ENCODE data around the gene ERN1.

The ERN1 gene

DNA sequence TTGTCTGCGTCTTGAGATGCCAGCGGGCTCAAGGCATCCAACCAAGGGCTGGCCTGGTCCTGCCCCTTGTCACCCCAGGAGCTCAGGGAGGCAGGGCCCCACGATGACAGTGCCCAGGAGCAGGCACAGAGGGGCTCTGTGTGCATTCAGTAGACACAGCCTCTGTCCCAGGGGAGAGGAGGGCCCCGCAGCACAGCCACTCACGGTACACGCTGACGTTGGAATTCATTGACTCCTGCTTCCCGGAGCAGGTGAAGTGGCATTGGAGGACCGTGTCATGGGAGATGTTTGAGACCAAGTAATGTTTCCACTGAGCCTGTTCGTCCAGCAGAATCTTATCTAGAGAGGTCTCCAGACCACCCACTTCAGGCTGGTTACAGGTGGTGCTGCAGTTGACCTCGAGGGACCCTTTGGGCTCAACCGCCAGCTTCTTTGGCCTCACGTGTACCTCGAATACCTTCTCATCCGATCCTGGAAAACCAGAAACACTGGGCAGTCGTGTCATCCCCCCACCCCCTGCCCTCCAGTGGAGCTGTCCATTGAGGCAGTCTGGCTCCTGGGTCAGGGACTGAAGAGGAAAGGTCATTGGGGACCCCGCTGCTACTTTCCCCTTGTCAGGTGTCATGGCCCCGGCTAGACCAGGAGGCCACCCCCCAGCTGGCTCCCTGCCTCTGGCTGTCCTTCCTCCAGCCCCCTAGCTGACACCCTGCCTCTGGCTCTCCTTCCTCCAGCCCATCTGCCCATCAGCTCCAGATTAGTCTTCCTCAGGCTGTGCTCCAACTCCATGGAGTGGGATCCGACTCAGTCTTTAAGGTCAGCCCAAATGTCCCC lies 124.8 kb downstream of the ERN1 start:
- no CpG with 5 or more reads among the region's 19 CpGs for WGBS, 2 donors (ENCODE audit: extremely low coverage in 2 of 2, insufficient read length in 2 of 2, insufficient replicate concordance in 1 of 2)
- no peak overlapping the region for H3K4me3 ChIP-seq (ENCODE audit: low read length in 2 of 2)
- no peak overlapping the region for H2AK5ac ChIP-seq (ENCODE audit: low read depth, low read length)
- peak overlapping the region; percentile 24 for H3K18ac ChIP-seq (ENCODE audit: low read length)
- no peak overlapping the region for H4K91ac ChIP-seq (ENCODE audit: low read depth, low read length, poor library complexity)
- H3K27ac ChIP-seq (replicated peaks; ENCODE audit: low read length) = no peak overlapping the region
- H2BK15ac ChIP-seq (ENCODE audit: low read length) = no peak overlapping the region
- peaks cover 0 to 33% (median 0%) of the 10 kb centered on the region in 3 experiments for H3K27me3 ChIP-seq (ENCODE audit: control insufficient read depth in 3 of 3, insufficient read depth in 3 of 3, low read depth in 1 of 3, low read length in 3 of 3)
- H3K4me2 ChIP-seq (ENCODE audit: insufficient read depth, low read length, poor library complexity, severe bottlenecking) = no peak overlapping the region
- no peak overlapping the region for H3K4ac ChIP-seq (ENCODE audit: low read length)
- no peak for DNase-seq (ENCODE audit: low spot score)
- H2BK5ac ChIP-seq (ENCODE audit: low read length) = no peak overlapping the region
- H2BK120ac ChIP-seq (ENCODE audit: low read depth, low read length) = no peak overlapping the region
- no peaks in the 10 kb centered on the region for H3K36me3 ChIP-seq (replicated peaks in 1 of 2; ENCODE audit: control insufficient read depth in 2 of 2, insufficient read depth in 2 of 2, low read length in 2 of 2)
- peak overlapping the region; percentile 31 for H3K9ac ChIP-seq (ENCODE audit: low read depth, low read length, poor library complexity)
- no peak overlapping the region for H4K8ac ChIP-seq (ENCODE audit: low read depth, low read length)
- H3K79me1 ChIP-seq (ENCODE audit: low read depth, low read length) = no peaks in the 10 kb centered on the region
- H2BK12ac ChIP-seq (ENCODE audit: low read length) = no peak overlapping the region
- H3K23ac ChIP-seq (ENCODE audit: low read depth, low read length, poor library complexity) = no peak overlapping the region
- no peak overlapping the region for H2AFZ ChIP-seq (ENCODE audit: low read length)
- H3K4me1 ChIP-seq (ENCODE audit: control insufficient read depth in 2 of 2, insufficient read depth in 1 of 2, low read depth in 1 of 2, low read length in 2 of 2) = peaks cover 0 to 5% of the 10 kb centered on the region in 2 donors
- no peak overlapping the region for H3K14ac ChIP-seq (ENCODE audit: low read length)
- H3K9me3 ChIP-seq (replicated peaks in 1 of 2; ENCODE audit: control insufficient read depth in 2 of 2, insufficient read depth in 1 of 2, low read depth in 1 of 2, low read length in 2 of 2) = no peaks in the 10 kb centered on the region

DNA sequence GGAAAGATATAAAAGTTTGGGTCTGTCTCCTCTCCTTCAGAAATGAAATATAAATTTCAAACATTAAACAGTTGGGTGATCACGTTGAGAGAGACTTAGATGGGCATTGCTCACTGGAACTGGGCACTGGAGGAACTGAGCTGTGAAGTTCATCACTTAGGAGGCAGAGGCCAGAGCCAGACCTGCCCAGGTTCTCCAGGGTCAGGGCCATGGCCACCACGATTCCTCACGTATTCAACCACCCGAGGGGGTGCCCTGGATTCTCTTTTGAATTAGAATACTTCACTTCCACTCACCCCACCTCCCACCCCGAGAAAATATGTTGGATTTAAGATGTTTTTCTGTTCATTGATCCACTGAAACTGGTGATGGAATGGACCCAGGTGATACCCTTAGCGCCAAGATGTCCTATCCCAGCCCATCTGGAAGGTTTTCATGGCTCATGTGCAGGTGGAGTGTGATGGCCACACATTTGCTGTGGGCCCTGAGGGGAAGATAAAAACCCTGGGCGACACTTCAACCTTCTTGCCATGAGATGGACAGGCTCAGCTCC lies 125.7 kb downstream of the ERN1 start:
- H3K4me1 ChIP-seq (ENCODE audit: control insufficient read depth in 2 of 2, insufficient read depth in 1 of 2, low read depth in 1 of 2, low read length in 2 of 2) = peaks cover 0 to 5% of the 10 kb centered on the region in 2 donors
- no peak for DNase-seq (ENCODE audit: low spot score)
- no peak overlapping the region for H4K8ac ChIP-seq (ENCODE audit: low read depth, low read length)
- H3K27ac ChIP-seq (replicated peaks; ENCODE audit: low read length) = no peak overlapping the region
- H3K4ac ChIP-seq (ENCODE audit: low read length) = no peak overlapping the region
- no peak overlapping the region for H2BK120ac ChIP-seq (ENCODE audit: low read depth, low read length)
- no peaks in the 10 kb centered on the region for H3K79me1 ChIP-seq (ENCODE audit: low read depth, low read length)
- H3K23ac ChIP-seq (ENCODE audit: low read depth, low read length, poor library complexity) = no peak overlapping the region
- no peaks in the 10 kb centered on the region for H3K36me3 ChIP-seq (replicated peaks in 1 of 2; ENCODE audit: control insufficient read depth in 2 of 2, insufficient read depth in 2 of 2, low read length in 2 of 2)
- no peak overlapping the region for H3K9ac ChIP-seq (ENCODE audit: low read depth, low read length, poor library complexity)
- no peak overlapping the region for H2BK12ac ChIP-seq (ENCODE audit: low read length)
- peaks cover 0 to 2% of the 10 kb centered on the region in 2 donors for H3K9me3 ChIP-seq (replicated peaks in 1 of 2; ENCODE audit: control insufficient read depth in 2 of 2, insufficient read depth in 1 of 2, low read depth in 1 of 2, low read length in 2 of 2)
- no peak overlapping the region for H3K4me3 ChIP-seq (ENCODE audit: low read length in 2 of 2)
- H2AK5ac ChIP-seq (ENCODE audit: low read depth, low read length) = no peak overlapping the region
- no peak overlapping the region for H3K14ac ChIP-seq (ENCODE audit: low read length)
- no peak overlapping the region for H4K91ac ChIP-seq (ENCODE audit: low read depth, low read length, poor library complexity)
- no peak overlapping the region for H3K4me2 ChIP-seq (ENCODE audit: insufficient read depth, low read length, poor library complexity, severe bottlenecking)
- no peak overlapping the region for H3K18ac ChIP-seq (ENCODE audit: low read length)
- H2BK5ac ChIP-seq (ENCODE audit: low read length) = no peak overlapping the region
- no CpG with 5 or more reads among the region's 7 CpGs for WGBS, 2 donors (ENCODE audit: extremely low coverage in 2 of 2, insufficient read length in 2 of 2, insufficient replicate concordance in 1 of 2)
- H2BK15ac ChIP-seq (ENCODE audit: low read length) = no peak overlapping the region
- H2AFZ ChIP-seq (ENCODE audit: low read length) = no peak overlapping the region
- peaks cover 0 to 27% (median 5%) of the 10 kb centered on the region in 3 experiments for H3K27me3 ChIP-seq (ENCODE audit: control insufficient read depth in 3 of 3, insufficient read depth in 3 of 3, low read depth in 1 of 3, low read length in 3 of 3)

GRCh38 chr17:64003526-64004121 lies 126.3 kb downstream of the ERN1 start:
- Histone ChIP-seq H2BK120ac (ENCODE audit: low read depth, low read length) (no peak overlapping the region), H3K36me3 (replicated peaks in 1 of 2; ENCODE audit: control insufficient read depth in 2 of 2, insufficient read depth in 2 of 2, low read length in 2 of 2) (no peaks in the 10 kb centered on the region), H2BK15ac (ENCODE audit: low read length) (no peak overlapping the region), H2AFZ (ENCODE audit: low read length) (no peak overlapping the region), H3K79me1 (ENCODE audit: low read depth, low read length) (no peaks in the 10 kb centered on the region), H4K91ac (ENCODE audit: low read depth, low read length, poor library complexity) (no peak overlapping the region), H3K4me3 (ENCODE audit: low read length in 2 of 2) (no peak overlapping the region), H3K18ac (ENCODE audit: low read length) (peak overlapping the region; percentile 27), H3K4me2 (ENCODE audit: insufficient read depth, low read length, poor library complexity, severe bottlenecking) (no peak overlapping the region), H3K4me1 (ENCODE audit: control insufficient read depth in 2 of 2, insufficient read depth in 1 of 2, low read depth in 1 of 2, low read length in 2 of 2) (peaks cover 0 to 8% of the 10 kb centered on the region in 2 donors), H4K8ac (ENCODE audit: low read depth, low read length) (no peak overlapping the region), H3K14ac (ENCODE audit: low read length) (no peak overlapping the region), H3K27ac (replicated peaks; ENCODE audit: low read length) (no peak overlapping the region), H3K4ac (ENCODE audit: low read length) (no peak overlapping the region), H2BK5ac (ENCODE audit: low read length) (peak overlapping the region; percentile 6), H2BK12ac (ENCODE audit: low read length) (no peak overlapping the region), H3K9me3 (replicated peaks in 1 of 2; ENCODE audit: control insufficient read depth in 2 of 2, insufficient read depth in 1 of 2, low read depth in 1 of 2, low read length in 2 of 2) (peaks cover 0 to 2% of the 10 kb centered on the region in 2 donors), H3K9ac (ENCODE audit: low read depth, low read length, poor library complexity) (no peak overlapping the region), H3K23ac (ENCODE audit: low read depth, low read length, poor library complexity) (no peak overlapping the region), H3K27me3 (ENCODE audit: control insufficient read depth in 3 of 3, insufficient read depth in 3 of 3, low read depth in 1 of 3, low read length in 3 of 3) (peaks cover 0 to 22% (median 10%) of the 10 kb centered on the region in 3 experiments), H2AK5ac (ENCODE audit: low read depth, low read length) (no peak overlapping the region)
- DNase-seq (ENCODE audit: low spot score) = no peak
- WGBS, 2 donors (ENCODE audit: extremely low coverage in 2 of 2, insufficient read length in 2 of 2, insufficient replicate concordance in 1 of 2) = no CpG with 5 or more reads among the region's 13 CpGs
